ENCODE results near the gene TRIM27. TPM values are rescaled to one million over a fixed set of nuclear protein-coding genes. Genes with fewer than 3 reads are reported as not detected.
"Not testable (repeated sequence)": the region's sequence is repeated elsewhere in the genome, so short reads cannot be mapped to it uniquely, and the experiment has no call there.

Gene TRIM27
- total RNA-seq, 1 donor from 2014 or later: 80.5 TPM

DNA sequence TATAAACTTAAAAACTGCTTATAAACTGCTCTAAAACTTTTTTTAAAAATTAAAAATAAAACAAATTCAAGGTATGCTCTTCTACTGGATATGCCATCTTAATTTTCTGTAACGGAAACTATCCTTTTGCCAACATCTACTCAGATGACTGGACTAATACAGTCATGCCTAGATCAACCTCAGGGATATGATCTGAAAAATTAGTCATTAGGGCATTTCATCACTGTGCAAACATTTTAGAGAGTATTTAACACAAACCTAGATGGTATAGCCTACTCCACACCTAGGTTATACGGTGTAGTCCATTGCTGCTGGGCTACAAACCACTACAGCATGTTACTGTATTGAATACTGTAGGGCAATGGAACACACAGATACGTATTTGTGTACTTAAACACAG is 64.8 kb downstream of the TRIM27 start:
- no peak for DNase-seq (ENCODE audit: low read depth)
- TF ChIP-seq, protein P1, sequence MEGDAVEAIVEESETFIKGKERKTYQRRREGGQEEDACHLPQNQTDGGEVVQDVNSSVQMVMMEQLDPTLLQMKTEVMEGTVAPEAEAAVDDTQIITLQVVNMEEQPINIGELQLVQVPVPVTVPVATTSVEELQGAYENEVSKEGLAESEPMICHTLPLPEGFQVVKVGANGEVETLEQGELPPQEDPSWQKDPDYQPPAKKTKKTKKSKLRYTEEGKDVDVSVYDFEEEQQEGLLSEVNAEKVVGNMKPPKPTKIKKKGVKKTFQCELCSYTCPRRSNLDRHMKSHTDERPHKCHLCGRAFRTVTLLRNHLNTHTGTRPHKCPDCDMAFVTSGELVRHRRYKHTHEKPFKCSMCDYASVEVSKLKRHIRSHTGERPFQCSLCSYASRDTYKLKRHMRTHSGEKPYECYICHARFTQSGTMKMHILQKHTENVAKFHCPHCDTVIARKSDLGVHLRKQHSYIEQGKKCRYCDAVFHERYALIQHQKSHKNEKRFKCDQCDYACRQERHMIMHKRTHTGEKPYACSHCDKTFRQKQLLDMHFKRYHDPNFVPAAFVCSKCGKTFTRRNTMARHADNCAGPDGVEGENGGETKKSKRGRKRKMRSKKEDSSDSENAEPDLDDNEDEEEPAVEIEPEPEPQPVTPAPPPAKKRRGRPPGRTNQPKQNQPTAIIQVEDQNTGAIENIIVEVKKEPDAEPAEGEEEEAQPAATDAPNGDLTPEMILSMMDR (conservative IDR thresholded peaks at IDR 0.05; ENCODE audit: low read depth, low read length): no peak
- H3K4me3 ChIP-seq (ENCODE audit: low read depth, low read length): no peak overlapping the region

DNA sequence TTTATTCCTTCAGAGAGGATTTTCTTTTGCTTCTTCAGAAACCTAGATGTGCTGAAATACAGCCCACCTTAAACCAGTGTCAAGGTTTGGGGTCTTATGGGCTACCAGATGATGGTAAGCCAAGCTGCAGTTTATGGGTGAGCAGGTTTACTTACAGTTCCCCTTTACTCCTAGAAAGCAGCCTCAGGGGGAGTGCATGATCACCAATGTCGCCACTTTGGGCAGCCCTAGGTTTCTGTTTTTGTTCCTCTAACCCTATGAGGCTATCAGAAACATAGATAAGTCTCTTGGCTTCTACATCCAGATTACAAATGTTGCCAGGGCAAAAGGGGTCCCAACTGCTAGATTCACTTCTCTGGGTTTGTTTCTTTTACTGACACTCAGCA is 67.2 kb downstream of the TRIM27 start:
- TF ChIP-seq, protein P1 (conservative IDR thresholded peaks at IDR 0.05; ENCODE audit: low read depth, low read length): no peak
- DNase-seq (ENCODE audit: low read depth): no peak
- no peak overlapping the region for H3K4me3 ChIP-seq (ENCODE audit: low read depth, low read length)

DNA sequence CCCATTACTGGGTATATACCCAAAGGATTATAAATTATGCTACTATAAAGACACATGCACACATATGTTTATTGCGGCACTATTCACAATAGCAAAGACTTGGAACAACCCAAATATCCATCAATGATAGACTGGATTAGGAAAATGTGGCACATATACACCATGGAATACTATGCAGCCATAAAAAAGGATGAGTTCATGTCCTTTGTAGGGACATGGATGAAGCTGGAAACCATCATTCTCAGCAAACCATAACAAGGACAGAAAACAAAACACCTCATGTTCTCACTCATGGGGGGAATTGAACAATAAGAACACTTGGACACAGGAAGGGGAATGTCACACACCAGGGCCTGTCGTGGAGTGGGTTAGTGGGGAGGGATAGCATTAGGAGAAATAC is 69.4 kb downstream of the TRIM27 start:
- not testable (repeated sequence) for H3K4me3 ChIP-seq (ENCODE audit: low read depth, low read length); DNase-seq (ENCODE audit: low read depth)

Other genes starting within 250 kb of the TRIM27 start
- gene ZNF311, start 81.3 kb upstream of the TRIM27 start, total RNA-seq: 0.52 and 0.65 TPM in 2 replicates
- gene OR2W1, start 121.2 kb upstream of the TRIM27 start, total RNA-seq: not detected in 2 replicates
- not detected in 2 replicates for gene OR2B3, start 163.3 kb upstream of the TRIM27 start, total RNA-seq
- not detected in 2 replicates for gene OR2J1, start 175.5 kb upstream of the TRIM27 start, total RNA-seq
- gene OR2J3, start 184.1 kb upstream of the TRIM27 start, total RNA-seq: not detected in 2 replicates
- gene OR2J2, start 246.9 kb upstream of the TRIM27 start, total RNA-seq: not detected in 2 replicates

Measured in epithelial cell of proximal tubule (primary cell).